ENCODE data around the gene PECR. TPM values are rescaled to one million over a fixed set of nuclear protein-coding genes. Genes with fewer than 3 reads are reported as not detected.

Gene PECR
- total RNA-seq, 1 experiment from 2014 or later: 15.3 TPM

DNA sequence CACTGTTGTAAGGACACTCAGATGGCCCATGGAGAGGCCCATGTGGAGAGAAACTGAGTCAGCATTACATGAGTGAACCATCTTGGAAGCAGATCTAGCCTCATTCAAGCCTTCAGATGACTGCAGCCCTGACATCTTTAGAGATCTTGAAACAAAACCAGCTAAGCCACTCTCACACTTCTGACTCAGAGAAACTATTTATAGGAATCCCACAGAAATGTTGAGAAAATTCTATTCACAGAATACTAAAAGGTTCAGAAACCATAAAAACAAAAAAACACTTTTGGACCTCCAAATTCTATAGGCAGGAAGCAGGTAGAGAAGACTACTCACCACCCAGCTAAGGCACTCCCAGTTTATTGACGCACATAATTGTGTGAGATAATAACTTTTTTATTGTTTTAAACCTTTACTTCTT is 8.8 kb upstream of the PECR start:
- no peaks in the 10 kb centered on the region for H4K20me1 ChIP-seq (ENCODE audit: control insufficient read depth, insufficient read depth, insufficient read length)
- Mint-ChIP-seq H3K36me3 (ENCODE audit: insufficient read depth in 1 of 3, low read depth in 3 of 3) (no peaks in the 10 kb centered on the region; a peak in 1 of 7 replicates), H3K27ac (no peak overlapping the region; a peak in 1 of 7 replicates), H3K9me3 (no peaks in the 10 kb centered on the region), H3K27me3 (ENCODE audit: low read depth) (peaks cover 4% of the 10 kb centered on the region), H3K4me1 (no peaks in the 10 kb centered on the region), H3K4me3 (no peak overlapping the region)
- no peak overlapping the region for H3T11ph ChIP-seq (ENCODE audit: low read length)
- no peak overlapping the region for H2BK5ac ChIP-seq (ENCODE audit: insufficient read length, low read length)
- no peak overlapping the region for H3K9ac ChIP-seq (ENCODE audit: extremely low read depth, insufficient read length, low read length)
- H2BK15ac ChIP-seq (ENCODE audit: low read depth, low read length): no peak overlapping the region
- no peak overlapping the region for H4K8ac ChIP-seq (replicated peaks; ENCODE audit: insufficient read length, low read depth, low read length)
- H4K5ac ChIP-seq (ENCODE audit: insufficient read length, low read depth, low read length): no peak overlapping the region
- H3K23me2 ChIP-seq (ENCODE audit: insufficient read length, low read depth, low read length, poor library complexity, severe bottlenecking): no peaks in the 10 kb centered on the region
- H3K4me1 ChIP-seq (ENCODE audit: insufficient read depth, low read length): no peaks in the 10 kb centered on the region
- no peak overlapping the region for H3K18ac ChIP-seq (ENCODE audit: insufficient read length, low read depth, low read length)
- no CpG with 5 or more reads among the region's 1 CpG for WGBS (ENCODE audit: extremely low coverage, insufficient read length, low lambda C conversion rate)
- H3K23ac ChIP-seq (ENCODE audit: insufficient read length, low read depth, low read length): no peak overlapping the region
- no peaks in the 10 kb centered on the region for H3K79me2 ChIP-seq (ENCODE audit: insufficient read depth, low read length)
- no peaks in the 10 kb centered on the region for H3K27me3 ChIP-seq (ENCODE audit: insufficient read depth, low read length)
- no peak overlapping the region for H3K4me2 ChIP-seq (ENCODE audit: insufficient read depth, insufficient read length, low read length)
- H3K27ac ChIP-seq (ENCODE audit: insufficient read length, low read depth, low read length): no peak overlapping the region
- DNase-seq: no peak
- no peak overlapping the region for H3K14ac ChIP-seq (ENCODE audit: insufficient read depth, low read length)
- no peak overlapping the region for H2BK12ac ChIP-seq (ENCODE audit: insufficient read length, low read depth, low read length)
- no peak overlapping the region for H3K4ac ChIP-seq (ENCODE audit: low read depth, low read length)
- no peak overlapping the region for H3K56ac ChIP-seq (ENCODE audit: insufficient read length, low read depth, low read length)
- TF ChIP-seq, protein P1, sequence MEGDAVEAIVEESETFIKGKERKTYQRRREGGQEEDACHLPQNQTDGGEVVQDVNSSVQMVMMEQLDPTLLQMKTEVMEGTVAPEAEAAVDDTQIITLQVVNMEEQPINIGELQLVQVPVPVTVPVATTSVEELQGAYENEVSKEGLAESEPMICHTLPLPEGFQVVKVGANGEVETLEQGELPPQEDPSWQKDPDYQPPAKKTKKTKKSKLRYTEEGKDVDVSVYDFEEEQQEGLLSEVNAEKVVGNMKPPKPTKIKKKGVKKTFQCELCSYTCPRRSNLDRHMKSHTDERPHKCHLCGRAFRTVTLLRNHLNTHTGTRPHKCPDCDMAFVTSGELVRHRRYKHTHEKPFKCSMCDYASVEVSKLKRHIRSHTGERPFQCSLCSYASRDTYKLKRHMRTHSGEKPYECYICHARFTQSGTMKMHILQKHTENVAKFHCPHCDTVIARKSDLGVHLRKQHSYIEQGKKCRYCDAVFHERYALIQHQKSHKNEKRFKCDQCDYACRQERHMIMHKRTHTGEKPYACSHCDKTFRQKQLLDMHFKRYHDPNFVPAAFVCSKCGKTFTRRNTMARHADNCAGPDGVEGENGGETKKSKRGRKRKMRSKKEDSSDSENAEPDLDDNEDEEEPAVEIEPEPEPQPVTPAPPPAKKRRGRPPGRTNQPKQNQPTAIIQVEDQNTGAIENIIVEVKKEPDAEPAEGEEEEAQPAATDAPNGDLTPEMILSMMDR (conservative IDR thresholded peaks at IDR 0.05): no peak
- no peak overlapping the region for H2AFZ ChIP-seq (ENCODE audit: low read length)
- H3K9me3 ChIP-seq (ENCODE audit: control insufficient read depth, low read depth, low read length): no peaks in the 10 kb centered on the region
- no peak overlapping the region for H4K91ac ChIP-seq (ENCODE audit: insufficient read length, low read depth, low read length)
- no peak overlapping the region for H2BK20ac ChIP-seq (ENCODE audit: low read depth, low read length, poor library complexity, severe bottlenecking)
- H2BK120ac ChIP-seq (ENCODE audit: low read depth, low read length, poor library complexity, severe bottlenecking): no peak overlapping the region
- no peak overlapping the region for H2AK5ac ChIP-seq (ENCODE audit: insufficient read length, low read length)
- H3K79me1 ChIP-seq (ENCODE audit: insufficient read depth, low read depth, low read length, poor library complexity, severe bottlenecking): no peaks in the 10 kb centered on the region

Data from H9 (cell line).